ENCODE data around the gene ZNF763.
A peak's percentile ranks its signal among the peaks of the same experiment; 100 is the strongest.

Gene ZNF763

DNA sequence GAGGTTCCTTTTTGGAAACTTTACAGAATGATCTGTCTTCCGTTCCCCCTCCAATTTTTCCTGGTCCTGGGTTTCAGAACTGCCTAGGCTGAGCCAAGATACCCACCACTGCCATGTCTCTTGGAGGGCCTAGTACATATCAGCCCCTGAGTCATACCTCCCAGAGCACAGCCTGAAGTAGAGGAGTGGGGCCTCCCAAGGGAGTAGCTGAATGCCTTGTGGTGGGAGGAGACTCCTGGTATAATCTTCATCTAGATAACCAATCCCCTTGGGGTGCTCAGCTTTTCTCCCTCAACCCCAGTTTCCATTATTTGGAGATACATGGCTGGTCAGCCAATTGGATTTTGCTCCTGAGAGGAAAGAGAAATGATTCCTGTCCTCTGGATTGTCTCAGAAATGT lies 30.3 kb downstream of the ZNF763 start:
- H3K27me3 Mint-ChIP-seq, result no peaks in the 10 kb centered on the region
- no peak overlapping the region for H3K4me3 Mint-ChIP-seq
- H3K4me1 Mint-ChIP-seq, result peaks cover 55% of the 10 kb centered on the region
- H3K36me3 Mint-ChIP-seq, result peaks cover 15% of the 10 kb centered on the region
- no peak overlapping the region for H3K27ac Mint-ChIP-seq
- H3K9me3 Mint-ChIP-seq, result no peaks in the 10 kb centered on the region

DNA sequence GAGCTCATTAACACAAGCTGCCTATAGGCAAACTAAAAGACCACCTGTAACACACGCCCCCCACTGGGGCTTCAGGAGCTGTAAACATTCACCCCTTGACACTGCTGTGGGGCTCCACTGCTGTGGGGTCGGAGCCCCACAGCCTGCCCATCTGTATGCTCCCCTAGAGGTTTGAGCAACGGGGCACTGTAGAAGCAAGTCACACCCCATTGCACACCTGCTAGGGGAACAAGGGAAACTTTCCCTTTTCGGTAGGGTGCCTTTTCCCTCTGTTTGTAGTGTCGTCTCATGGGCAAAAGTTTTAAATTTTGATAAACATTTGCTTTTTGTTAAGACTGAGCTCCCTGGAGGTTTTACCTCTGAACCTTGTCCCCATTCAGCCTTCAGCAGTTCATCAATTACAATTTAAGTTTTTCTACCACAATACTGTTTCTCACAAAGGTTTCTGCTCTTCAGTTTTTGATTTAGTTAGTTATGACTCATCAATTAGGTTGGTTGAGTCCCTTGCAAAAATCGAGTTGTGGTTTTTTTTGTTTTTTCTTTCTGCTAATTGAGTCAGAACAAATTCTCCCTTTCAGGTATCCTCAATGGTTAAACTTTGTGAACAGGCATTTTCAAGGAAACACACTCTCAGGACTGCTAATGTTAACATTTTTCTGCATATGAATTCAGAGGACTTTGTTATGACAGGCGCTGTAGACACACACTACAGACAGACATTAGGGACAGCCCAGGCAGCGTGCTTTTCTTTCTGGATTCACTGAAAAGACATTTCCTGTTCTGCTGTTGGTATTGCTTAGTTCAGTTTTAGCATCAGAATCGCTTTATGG lies 35.5 kb downstream of the ZNF763 start:
- peak overlapping the region; percentile 6 for H3K4me3 Mint-ChIP-seq
- no peaks in the 10 kb centered on the region for H3K27me3 Mint-ChIP-seq
- H3K36me3 Mint-ChIP-seq, result peaks cover 17% of the 10 kb centered on the region
- peak overlapping the region; percentile 60 for H3K27ac Mint-ChIP-seq
- H3K9me3 Mint-ChIP-seq, result no peaks in the 10 kb centered on the region
- H3K4me1 Mint-ChIP-seq, result peaks cover 30% of the 10 kb centered on the region

DNA sequence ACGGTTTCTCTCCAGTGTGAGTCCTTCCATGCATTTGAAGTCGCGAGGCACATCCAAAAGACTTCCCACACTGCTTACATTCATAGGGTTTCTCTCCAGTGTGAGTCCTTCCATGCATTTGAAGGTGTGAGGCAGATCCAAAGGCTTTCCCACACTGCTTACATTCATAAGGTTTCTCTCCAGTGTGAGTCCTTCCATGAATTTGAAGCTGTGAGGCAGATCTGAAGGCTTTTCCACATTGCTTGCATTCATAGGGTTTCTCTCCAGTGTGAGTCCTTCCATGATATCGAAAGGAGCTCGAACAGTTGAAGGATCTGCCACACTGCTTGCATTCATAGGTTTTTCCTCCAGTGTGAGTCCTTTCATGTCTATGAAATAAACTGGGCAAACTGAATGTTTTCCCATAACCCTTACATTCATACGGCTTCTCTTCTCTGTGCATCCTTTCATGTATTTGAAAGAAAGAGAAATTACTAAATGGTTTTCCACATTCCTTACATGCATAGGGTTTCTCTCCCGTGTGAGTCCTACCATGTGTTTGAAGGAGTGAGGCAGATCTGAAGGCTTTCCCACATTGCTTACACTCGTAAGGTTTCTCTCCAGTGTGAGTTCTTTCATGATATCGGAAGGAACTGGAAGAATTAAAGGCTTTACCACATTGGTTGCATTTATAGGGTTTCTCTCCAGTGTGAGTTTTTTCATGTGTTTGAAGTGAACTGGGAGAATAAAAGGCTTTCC lies 50.3 kb downstream of the ZNF763 start:
- peaks cover 50% of the 10 kb centered on the region for H3K36me3 Mint-ChIP-seq
- peaks cover 13% of the 10 kb centered on the region for H3K9me3 Mint-ChIP-seq
- no peaks in the 10 kb centered on the region for H3K4me1 Mint-ChIP-seq
- H3K27me3 Mint-ChIP-seq, result no peaks in the 10 kb centered on the region
- H3K27ac Mint-ChIP-seq, result no peak overlapping the region
- no peak overlapping the region for H3K4me3 Mint-ChIP-seq

DNA sequence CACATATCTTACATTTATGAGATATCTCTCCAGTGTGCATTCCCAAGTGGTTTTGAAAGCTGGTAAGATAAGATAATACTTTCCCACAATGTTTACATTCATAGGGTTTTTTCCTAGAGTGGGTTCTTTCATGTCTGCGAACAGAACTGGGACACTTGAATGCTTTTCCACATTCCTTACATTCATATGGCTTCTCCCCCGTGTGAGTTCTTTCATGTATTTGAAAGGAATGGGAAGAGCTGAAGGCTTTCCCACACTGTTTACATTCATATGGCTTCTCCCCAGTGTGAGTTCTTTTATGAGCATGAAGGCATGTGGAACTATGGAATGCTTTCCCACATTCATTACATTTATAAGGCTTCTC lies 50.9 kb downstream of the ZNF763 start:
- Mint-ChIP-seq H3K9me3 (peaks cover 13% of the 10 kb centered on the region), H3K4me1 (no peaks in the 10 kb centered on the region), H3K4me3 (no peak overlapping the region), H3K36me3 (peaks cover 50% of the 10 kb centered on the region), H3K27me3 (no peaks in the 10 kb centered on the region), H3K27ac (no peak overlapping the region)
